ENCODE results near the gene INSYN1. TPM values are rescaled to one million over a fixed set of nuclear protein-coding genes. Genes with fewer than 3 reads are reported as not detected.

The INSYN1 gene
- 7.9 TPM for total RNA-seq

DNA sequence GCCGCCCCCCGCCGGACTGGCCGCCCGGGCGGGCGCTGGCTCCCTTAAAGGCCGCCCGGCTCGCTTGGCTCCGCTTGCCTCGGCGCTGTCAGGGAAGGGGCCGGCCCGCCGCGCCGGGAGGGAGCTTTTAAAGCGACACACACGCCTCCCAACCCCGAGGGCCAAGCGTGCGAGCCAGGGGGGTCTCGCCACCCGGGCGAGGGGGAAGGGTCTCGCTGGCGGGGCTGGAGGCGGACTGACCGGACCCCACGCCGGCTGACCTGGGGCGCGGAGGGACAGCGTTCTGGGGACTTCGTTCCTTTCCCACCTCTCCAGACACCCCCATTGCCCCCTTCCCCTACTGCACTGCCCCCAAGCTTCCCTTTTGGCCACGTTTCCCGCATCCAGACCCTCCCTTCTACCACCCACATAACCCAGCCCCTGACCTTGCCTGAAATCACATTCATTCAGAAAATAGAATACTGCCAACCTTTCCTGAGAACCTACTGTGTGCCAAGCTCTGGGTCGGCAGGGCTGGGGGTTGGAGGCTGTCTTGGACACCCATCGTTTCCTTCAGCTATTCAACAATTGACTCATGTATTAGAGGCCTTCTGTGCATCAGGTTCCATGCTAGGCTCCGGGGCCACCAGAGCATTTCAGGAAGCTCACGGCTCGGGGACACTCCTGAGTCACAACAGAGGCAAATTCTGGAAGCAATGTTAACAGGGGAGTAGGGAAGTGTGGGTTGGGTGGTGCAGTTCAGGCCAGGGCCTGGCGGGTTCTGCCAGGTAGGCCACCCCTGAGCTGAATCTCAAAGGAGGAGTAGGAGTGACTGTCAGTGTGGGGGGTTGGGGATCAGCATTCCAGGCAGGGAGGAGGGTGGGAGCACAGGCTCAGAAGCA, at the start of gene INSYN1:
Gene INSYN1 (minus strand): TSS at position 102 of the 881 bp plus-strand sequence. CDS start 2,221 bp downstream, outside the sequence.

Other genes starting within 250 kb of the INSYN1 start
- gene NPTN, start 120.0 kb downstream of the INSYN1 start, total RNA-seq = 154 TPM
- gene CD276, start 69.0 kb downstream of the INSYN1 start, total RNA-seq = 112 TPM
- not detected for gene TBC1D21, start 120.2 kb upstream of the INSYN1 start, total RNA-seq
- 35.1 TPM for gene LOXL1, start 173.1 kb upstream of the INSYN1 start, total RNA-seq
- gene STOML1, start 238.9 kb upstream of the INSYN1 start, total RNA-seq = 16.5 TPM
- gene PML, start 241.4 kb upstream of the INSYN1 start, total RNA-seq = 52.3 TPM

Measured in metanephros (tissue), 1 donor.